Measurements from ENCODE around the gene MON1A. TPM values are rescaled to one million over a fixed set of nuclear protein-coding genes. Genes with fewer than 3 reads are reported as not detected.
"Not testable (repeated sequence)": the region's sequence is repeated elsewhere in the genome, so short reads cannot be mapped to it uniquely, and the experiment has no call there.

The MON1A gene
- total and polyA plus RNA-seq, 2 experiments from 2014 or later = 12.8 to 13.3 TPM

- Histone ChIP-seq H3K27ac (no peak overlapping the region), H3K9me3 (ENCODE audit: low read depth) (no peaks in the 10 kb centered on the region), H3K4me3 (no peak overlapping the region), H3K27me3 (no peaks in the 10 kb centered on the region), H3K4me1 (ENCODE audit: low read depth) (peaks cover 11% of the 10 kb centered on the region), H3K36me3 (no peaks in the 10 kb centered on the region)
- TF ChIP-seq CTCF (IDR thresholded peaks at IDR 0.05; ENCODE audit: low read depth, low read length) = no peak
- DNase-seq (ENCODE audit: low read depth in 1 of 2, low spot score in 1 of 2) = no peak
Observed at GRCh38 chr3:49927798-49928197, 1.8 kb downstream of the MON1A start.

GRCh38 chr3:49926117-49926728 is 3.4 kb downstream of the MON1A start:
- H3K9me3 ChIP-seq (ENCODE audit: low read depth) = no peaks in the 10 kb centered on the region
- H3K36me3 ChIP-seq = no peaks in the 10 kb centered on the region
- DNase-seq (ENCODE audit: low read depth in 1 of 2, low spot score in 1 of 2) = no peak
- no peaks in the 10 kb centered on the region for H3K27me3 ChIP-seq
- H3K27ac ChIP-seq = no peak overlapping the region
- no peak for TF ChIP-seq CTCF (IDR thresholded peaks at IDR 0.05; ENCODE audit: low read depth, low read length)
- peaks cover 8% of the 10 kb centered on the region for H3K4me1 ChIP-seq (ENCODE audit: low read depth)
- H3K4me3 ChIP-seq = no peak overlapping the region

GRCh38 chr3:49925485-49925884 is 4.1 kb downstream of the MON1A start:
- H3K36me3 ChIP-seq = no peaks in the 10 kb centered on the region
- no peak for DNase-seq (ENCODE audit: low read depth in 1 of 2, low spot score in 1 of 2)
- H3K9me3 ChIP-seq (ENCODE audit: low read depth) = no peaks in the 10 kb centered on the region
- H3K4me1 ChIP-seq (ENCODE audit: low read depth) = peaks cover 2% of the 10 kb centered on the region
- H3K27ac ChIP-seq = no peak overlapping the region
- H3K4me3 ChIP-seq = no peak overlapping the region
- no peak for TF ChIP-seq CTCF (IDR thresholded peaks at IDR 0.05; ENCODE audit: low read depth, low read length)
- no peaks in the 10 kb centered on the region for H3K27me3 ChIP-seq

- Histone ChIP-seq H3K4me3 (no peak overlapping the region), H3K27me3 (no peaks in the 10 kb centered on the region), H3K36me3 (no peaks in the 10 kb centered on the region), H3K9me3 (ENCODE audit: low read depth) (no peaks in the 10 kb centered on the region), H3K27ac (no peak overlapping the region), H3K4me1 (ENCODE audit: low read depth) (no peaks in the 10 kb centered on the region)
- peak in 1 of 2 donors; percentile 66 for DNase-seq (ENCODE audit: low read depth in 1 of 2, low spot score in 1 of 2)
- no peak for TF ChIP-seq CTCF (IDR thresholded peaks at IDR 0.05; ENCODE audit: low read depth, low read length)
Observed at GRCh38 chr3:49924683-49925082, 4.9 kb downstream of the MON1A start.

GRCh38 chr3:49917806-49918590 is 11.6 kb downstream of the MON1A start:
- not testable (repeated sequence) for H3K27me3 ChIP-seq; H3K4me1 ChIP-seq (ENCODE audit: low read depth); H3K4me3 ChIP-seq; H3K27ac ChIP-seq; H3K9me3 ChIP-seq (ENCODE audit: low read depth); DNase-seq (ENCODE audit: low read depth in 1 of 2, low spot score in 1 of 2); H3K36me3 ChIP-seq

- no peak for TF ChIP-seq CTCF (IDR thresholded peaks at IDR 0.05; ENCODE audit: low read depth, low read length)
- DNase-seq (ENCODE audit: low read depth in 1 of 2, low spot score in 1 of 2) = peak in 1 of 2 donors; percentile 55
Observed at GRCh38 chr3:49916686-49917085, 12.9 kb downstream of the MON1A start.

More at GRCh38 chr3:49916686-49917085, 12.9 kb downstream of the MON1A start:
- no peaks in the 10 kb centered on the region for H3K27me3 ChIP-seq
- no peaks in the 10 kb centered on the region for H3K36me3 ChIP-seq
- no peaks in the 10 kb centered on the region for H3K4me1 ChIP-seq (ENCODE audit: low read depth)
- no peak overlapping the region for H3K27ac ChIP-seq
- no peaks in the 10 kb centered on the region for H3K9me3 ChIP-seq (ENCODE audit: low read depth)
- H3K4me3 ChIP-seq = no peak overlapping the region

All from cardiac muscle cell (in vitro differentiated cells and primary cell).